Choroid plexus epithelial cell (primary cell): ENCODE results near the gene ALKBH4.
"Not testable (repeated sequence)": the region's sequence is repeated elsewhere in the genome, so short reads cannot be mapped to it uniquely, and the experiment has no call there.

Experiments used
- DNase-seq: peaks from one replicate; pipeline ENCODE4 v3.0.0-alpha.2; 2010; ENCODE audit warnings: low read depth
- H3K4me3 ChIP-seq: 2 replicates; pipeline ENCODE4 v1.5.1; 2011; ENCODE audit warnings: low read depth, mild to moderate bottlenecking, control low read depth, low read length, moderate library complexity
- CTCF ChIP-seq: conservative IDR thresholded peaks from 2 replicates; pipeline ENCODE4 v1.5.1; 2011; ENCODE audit warnings: low read depth, mild to moderate bottlenecking, control low read depth, inconsistent platforms, low read length, moderate library complexity

Gene ALKBH4

GRCh38 chr7:102464577-102465280 lies at the start of gene ALKBH4, which contains the start of gene LRWD1:
TSS of gene ALKBH4 (minus strand) at chr7:102464863. CDS start at chr7:102464836, 27 bp downstream.
TSS of gene LRWD1 (plus strand) at chr7:102464984. CDS start at chr7:102465081, 97 bp downstream.
- H3K4me3 ChIP-seq, result peak within 1 kb of the TSS; percentile 100
- no peak for TF ChIP-seq CTCF
- peak; percentile 90 for DNase-seq

- DNase-seq, result peak; percentile 28
Measured at GRCh38 chr7:102512642-102513221, 48.1 kb upstream of the ALKBH4 start.

GRCh38 chr7:102511860-102512522 lies 47.3 kb upstream of the ALKBH4 start:
- DNase-seq, H3K4me3 ChIP-seq: not testable (repeated sequence)

More at GRCh38 chr7:102512642-102513221, 48.1 kb upstream of the ALKBH4 start:
- H3K4me3 ChIP-seq, result not testable (repeated sequence)

GRCh38 chr7:102510575-102510974 lies 45.9 kb upstream of the ALKBH4 start:
- not testable (repeated sequence) for DNase-seq

GRCh38 chr7:102507410-102508088 lies 42.9 kb upstream of the ALKBH4 start:
- not testable (repeated sequence) for DNase-seq, H3K4me3 ChIP-seq

More at GRCh38 chr7:102510575-102510974, 45.9 kb upstream of the ALKBH4 start:
- H3K4me3 ChIP-seq, result not testable (repeated sequence)

- H3K4me3 ChIP-seq, DNase-seq: not testable (repeated sequence)
Measured at GRCh38 chr7:102505298-102506185, 40.9 kb upstream of the ALKBH4 start.

GRCh38 chr7:102503141-102503540 lies 38.5 kb upstream of the ALKBH4 start:
- not testable (repeated sequence) for DNase-seq, H3K4me3 ChIP-seq

GRCh38 chr7:102498321-102498720 lies 33.7 kb upstream of the ALKBH4 start:
- not testable (repeated sequence) for H3K4me3 ChIP-seq, DNase-seq

- DNase-seq, H3K4me3 ChIP-seq: not testable (repeated sequence)
Measured at GRCh38 chr7:102497308-102497707, 32.6 kb upstream of the ALKBH4 start.

GRCh38 chr7:102496861-102497260 lies 32.2 kb upstream of the ALKBH4 start:
- H3K4me3 ChIP-seq, DNase-seq: not testable (repeated sequence)

GRCh38 chr7:102494473-102495149 lies 29.9 kb upstream of the ALKBH4 start:
- not testable (repeated sequence) for DNase-seq, H3K4me3 ChIP-seq

GRCh38 chr7:102494026-102494425 lies 29.4 kb upstream of the ALKBH4 start:
- H3K4me3 ChIP-seq, DNase-seq: not testable (repeated sequence)

GRCh38 chr7:102493220-102493935 lies 28.7 kb upstream of the ALKBH4 start:
- DNase-seq, H3K4me3 ChIP-seq: not testable (repeated sequence)

- not testable (repeated sequence) for H3K4me3 ChIP-seq, DNase-seq
Measured at GRCh38 chr7:102490529-102491075, 25.9 kb upstream of the ALKBH4 start.

GRCh38 chr7:102484317-102484716 lies 19.7 kb upstream of the ALKBH4 start:
- H3K4me3 ChIP-seq, DNase-seq: not testable (repeated sequence)
